GM23338 (cell line): ENCODE results near the gene LCE1F.

Experiments used
- CTCF ChIP-seq, 2 experiments: fragments of 200-600 bp in 1 of 2; sonication (generic) in 1 of 2; conservative IDR thresholded peaks; 2 replicates each; pipeline versions ENCODE4 v1.5.1 to v1.6.1; 2016 to 2017; ENCODE audit warnings: antibody characterized with exemption in 2 of 2, low read depth in 2 of 2, mild to moderate bottlenecking in 2 of 2, moderate library complexity in 1 of 2
- EZH2 ChIP-seq: fragments of 200-600 bp; sonication (generic); IDR thresholded peaks from one replicate; pipeline ENCODE4 v1.8.0; 2017; ENCODE audit warnings: antibody characterized with exemption, mild to moderate bottlenecking, low read depth; ENCODE audit not compliant: unreplicated experiment
- EZH2phosphoT487 ChIP-seq: fragments of 200-600 bp; sonication (generic); IDR thresholded peaks from one replicate; pipeline ENCODE4 v1.8.1; 2018; ENCODE audit warnings: antibody characterized with exemption; ENCODE audit not compliant: unreplicated experiment
- POLR2AphosphoS5 ChIP-seq: IDR thresholded peaks from 2 replicates; pipeline ENCODE4 v1.6.1; 2016; ENCODE audit warnings: antibody characterized with exemption, low read depth

- TF ChIP-seq CTCF (conservative IDR thresholded peaks at IDR 0.05; ENCODE audit: low read depth in 2 of 2), result no peak
- no peak for TF ChIP-seq POLR2AphosphoS5
- no peak for TF ChIP-seq EZH2
- no peak for TF ChIP-seq EZH2phosphoT487
Observed at GRCh38 chr1:152753586-152753985, 21.4 kb upstream of the LCE1F start.
